ENCODE data around the gene FOXP1. TPM values are rescaled to one million over a fixed set of nuclear protein-coding genes. Genes with fewer than 3 reads are reported as not detected.

Gene FOXP1
- total and polyA plus RNA-seq, 2 donors (not counting 1 experiment from before 2014, with no cell fraction given), result 91.1 to 508 TPM

DNA sequence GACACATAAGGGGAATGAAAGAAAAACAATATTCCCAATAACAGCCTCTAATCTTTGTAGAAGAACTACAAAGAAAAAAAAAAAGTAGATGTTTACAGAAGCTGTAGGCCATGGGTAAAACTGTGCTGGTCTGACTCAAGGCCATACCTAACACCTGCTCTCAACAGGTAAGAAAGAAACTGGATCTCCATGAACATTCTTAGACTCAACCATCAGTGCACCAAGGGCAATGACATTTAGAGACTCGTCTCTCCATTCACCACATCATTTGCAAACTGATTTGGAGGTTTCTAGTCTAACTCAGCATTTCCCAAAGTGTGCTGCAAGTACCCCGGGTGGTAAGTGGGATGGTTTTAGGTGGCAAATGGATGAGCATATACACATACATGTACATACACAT is 164.2 kb downstream of the FOXP1 start:
- Mint-ChIP-seq H3K4me1 (peaks cover 90% of the 10 kb centered on the region), H3K27ac (peak overlapping the region; percentile 80), H3K27me3 (no peaks in the 10 kb centered on the region), H3K4me3 (peak overlapping the region; percentile 54), H3K9me3 (ENCODE audit: insufficient read depth) (no peaks in the 10 kb centered on the region)
- CTCF ChIA-PET, result interaction anchor here (1.1 to 4.5 kb wide), 3 partner anchors 22 to 114 kb away, joined by 3 to 39 read pairs (median 3); no protein-coding TSS in a partner anchor
- ATAC-seq (ENCODE audit: low read depth) (no peak), DNase-seq (no peak)
- Histone ChIP-seq H3K4me3 (ENCODE audit: control extremely low read depth in 1 of 5, extremely low read depth in 1 of 5, insufficient read depth in 1 of 5, low read depth in 2 of 5, low read length in 4 of 5) (no peak overlapping the region), H3K27ac (ENCODE audit: low read length in 2 of 2) (peak overlapping the region in 1 of 2 donors; percentile 38), H3K27me3 (replicated peaks in 1 of 4; ENCODE audit: control extremely low read depth in 1 of 4, control insufficient read depth in 3 of 4, insufficient read depth in 4 of 4, low read length in 3 of 4) (no peaks in the 10 kb centered on the region), H4K20me1 (ENCODE audit: control insufficient read depth, insufficient read depth, low read length, poor library complexity, severe bottlenecking) (no peaks in the 10 kb centered on the region), H3K4me1 (ENCODE audit: control insufficient read depth in 2 of 2, insufficient read depth in 2 of 2, low read length in 2 of 2) (peaks cover 87% of the 10 kb centered on the region in 2 donors), H3K36me3 (replicated peaks in 1 of 2; ENCODE audit: control extremely low read depth in 1 of 2, control insufficient read depth in 1 of 2, extremely low read depth in 1 of 2, insufficient read depth in 2 of 2, low read length in 1 of 2) (no peaks in the 10 kb centered on the region), H3K79me2 (ENCODE audit: control insufficient read depth, insufficient read depth, low read length) (peaks cover 86% of the 10 kb centered on the region), H3K4me2 (replicated peaks; ENCODE audit: low read depth, low read length, poor library complexity, severe bottlenecking) (peak overlapping the region; percentile 24), H3K9me3 (ENCODE audit: control extremely low read depth in 1 of 3, control insufficient read depth in 2 of 3, insufficient read depth in 1 of 3, low read length in 2 of 3) (no peaks in the 10 kb centered on the region), H2AFZ (ENCODE audit: insufficient read depth, low read depth, low read length, poor library complexity, severe bottlenecking) (no peak overlapping the region), H3K9ac (ENCODE audit: low read length) (no peak overlapping the region)
- intact Hi-C loops (cut with micrococcal nuclease), result loop anchor here (5.0 kb wide), 1 partner anchor 93 kb away; no protein-coding TSS in a partner anchor
- TF ChIP-seq EZH2 (IDR thresholded peaks at IDR 0.05; ENCODE audit: borderline replicate concordance, insufficient read depth, low read depth, low read length, poor library complexity, severe bottlenecking), result no peak
- TF ChIP-seq, protein P1, sequence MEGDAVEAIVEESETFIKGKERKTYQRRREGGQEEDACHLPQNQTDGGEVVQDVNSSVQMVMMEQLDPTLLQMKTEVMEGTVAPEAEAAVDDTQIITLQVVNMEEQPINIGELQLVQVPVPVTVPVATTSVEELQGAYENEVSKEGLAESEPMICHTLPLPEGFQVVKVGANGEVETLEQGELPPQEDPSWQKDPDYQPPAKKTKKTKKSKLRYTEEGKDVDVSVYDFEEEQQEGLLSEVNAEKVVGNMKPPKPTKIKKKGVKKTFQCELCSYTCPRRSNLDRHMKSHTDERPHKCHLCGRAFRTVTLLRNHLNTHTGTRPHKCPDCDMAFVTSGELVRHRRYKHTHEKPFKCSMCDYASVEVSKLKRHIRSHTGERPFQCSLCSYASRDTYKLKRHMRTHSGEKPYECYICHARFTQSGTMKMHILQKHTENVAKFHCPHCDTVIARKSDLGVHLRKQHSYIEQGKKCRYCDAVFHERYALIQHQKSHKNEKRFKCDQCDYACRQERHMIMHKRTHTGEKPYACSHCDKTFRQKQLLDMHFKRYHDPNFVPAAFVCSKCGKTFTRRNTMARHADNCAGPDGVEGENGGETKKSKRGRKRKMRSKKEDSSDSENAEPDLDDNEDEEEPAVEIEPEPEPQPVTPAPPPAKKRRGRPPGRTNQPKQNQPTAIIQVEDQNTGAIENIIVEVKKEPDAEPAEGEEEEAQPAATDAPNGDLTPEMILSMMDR (IDR thresholded peaks at IDR 0.05), result no peak
- POLR2A ChIA-PET, result interaction anchor here (0.6 to 2.2 kb wide), 3 partner anchors 24 to 110 kb away, joined by 3 to 12 read pairs (median 3); no protein-coding TSS in a partner anchor
- WGBS (ENCODE audit: insufficient coverage), result no CpG with 5 or more reads among the region's 2 CpGs

DNA sequence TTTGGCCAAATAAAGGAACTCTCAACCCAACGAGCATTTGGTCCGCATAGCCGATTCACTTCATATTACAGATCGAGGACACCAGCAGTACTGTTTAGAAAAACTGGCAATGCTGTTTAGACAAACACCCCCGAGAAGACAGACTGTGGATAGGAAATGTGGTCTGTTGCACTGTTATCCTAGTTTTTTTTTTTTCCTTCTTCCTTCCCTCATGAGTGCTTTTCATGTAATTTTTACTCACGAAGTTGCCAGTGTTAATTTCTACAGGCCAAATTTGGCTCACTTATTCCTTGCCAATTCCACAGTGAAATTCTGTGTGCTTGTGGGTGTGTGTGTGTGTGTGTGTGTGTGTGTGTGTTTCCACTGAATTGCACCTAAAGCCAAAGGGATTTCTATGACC is 165.7 kb downstream of the FOXP1 start:
- H3K9me3 Mint-ChIP-seq (ENCODE audit: insufficient read depth), result no peaks in the 10 kb centered on the region
- intact Hi-C loops (cut with micrococcal nuclease), result loop anchor here (2.0 to 5.0 kb wide), 2 partner anchors 19 to 95 kb away; no protein-coding TSS in a partner anchor

More for the DNA sequence above, 165.7 kb downstream of the FOXP1 start:
- H3K9me3 ChIP-seq (ENCODE audit: control extremely low read depth in 1 of 3, control insufficient read depth in 2 of 3, insufficient read depth in 1 of 3, low read length in 2 of 3), result no peaks in the 10 kb centered on the region
- H3K4me3 ChIP-seq (ENCODE audit: control extremely low read depth in 1 of 5, extremely low read depth in 1 of 5, insufficient read depth in 1 of 5, low read depth in 2 of 5, low read length in 4 of 5), result no peak overlapping the region
- no peak overlapping the region for H2AFZ ChIP-seq (ENCODE audit: insufficient read depth, low read depth, low read length, poor library complexity, severe bottlenecking)
- H3K9ac ChIP-seq (ENCODE audit: low read length), result no peak overlapping the region
- Mint-ChIP-seq H3K27ac (peak overlapping the region; percentile 66), H3K4me1 (peaks cover 82% of the 10 kb centered on the region), H3K27me3 (no peaks in the 10 kb centered on the region), H3K4me3 (no peak overlapping the region)
- H4K20me1 ChIP-seq (ENCODE audit: control insufficient read depth, insufficient read depth, low read length, poor library complexity, severe bottlenecking), result no peaks in the 10 kb centered on the region
- peak overlapping the region in 1 of 2 donors; percentile 76 for H3K27ac ChIP-seq (ENCODE audit: low read length in 2 of 2)
- peaks cover 72 to 77% of the 10 kb centered on the region in 2 donors for H3K4me1 ChIP-seq (ENCODE audit: control insufficient read depth in 2 of 2, insufficient read depth in 2 of 2, low read length in 2 of 2)
- ATAC-seq (ENCODE audit: low read depth), result no peak
- WGBS (ENCODE audit: insufficient coverage), result no CpG with 5 or more reads among the region's 6 CpGs
- ChIA-PET CTCF (interaction anchor here (0.7 to 4.5 kb wide), 9 partner anchors 8 to 165 kb away, joined by 3 to 39 read pairs (median 3); no protein-coding TSS in a partner anchor), POLR2A (interaction anchor here (1.5 to 2.2 kb wide), 2 partner anchors 12 to 26 kb away, joined by 5 to 12 read pairs; no protein-coding TSS in a partner anchor)
- no peaks in the 10 kb centered on the region for H3K27me3 ChIP-seq (replicated peaks in 1 of 4; ENCODE audit: control extremely low read depth in 1 of 4, control insufficient read depth in 3 of 4, insufficient read depth in 4 of 4, low read length in 3 of 4)
- H3K36me3 ChIP-seq (replicated peaks in 1 of 2; ENCODE audit: control extremely low read depth in 1 of 2, control insufficient read depth in 1 of 2, extremely low read depth in 1 of 2, insufficient read depth in 2 of 2, low read length in 1 of 2), result no peaks in the 10 kb centered on the region
- peaks cover 86% of the 10 kb centered on the region for H3K79me2 ChIP-seq (ENCODE audit: control insufficient read depth, insufficient read depth, low read length)
- no peak for TF ChIP-seq EZH2 (IDR thresholded peaks at IDR 0.05; ENCODE audit: borderline replicate concordance, insufficient read depth, low read depth, low read length, poor library complexity, severe bottlenecking)
- TF ChIP-seq, protein P1 (IDR thresholded peaks at IDR 0.05), result no peak
- no peak for DNase-seq
- peak overlapping the region; percentile 49 for H3K4me2 ChIP-seq (replicated peaks; ENCODE audit: low read depth, low read length, poor library complexity, severe bottlenecking)

Data from B cell (primary cell).